SK-N-MC (cell line): ENCODE data around the gene DCAF8.

ENCODE experiments used
- DNase-seq: peaks from one replicate; pipeline ENCODE4 v3.0.0-alpha.2; 2011; ENCODE audit warnings: low read depth, low spot score
- H3K27ac ChIP-seq: fragments of 200-600 bp; sonication (generic); 2 replicates; pipeline ENCODE4 v1.5.1; 2016; ENCODE audit warnings: mixed run types
- H3K36me3 ChIP-seq: fragments of 200-600 bp; sonication (generic); 2 replicates; pipeline ENCODE4 v1.6.1; 2017; ENCODE audit warnings: antibody characterized with exemption, low read length, mixed read lengths; ENCODE audit not compliant: insufficient read depth
- H3K4me3 ChIP-seq: fragments of 200-600 bp; sonication (generic); 2 replicates; pipeline ENCODE4 v1.5.1; 2016
- H3K9ac ChIP-seq: fragments of 200-600 bp; sonication (generic); 2 replicates; pipeline ENCODE4 v1.8.0; 2017; ENCODE audit warnings: mixed run types, mixed read lengths; ENCODE audit not compliant: insufficient read length
- H3K9me3 ChIP-seq: fragments of 200-600 bp; sonication (generic); 2 replicates; pipeline ENCODE4 v1.6.1; 2017; ENCODE audit warnings: low read depth, mild to moderate bottlenecking, antibody characterized with exemption, low read length, moderate library complexity, mixed read lengths
- EZH2 ChIP-seq: fragments of 200-600 bp; sonication (generic); IDR thresholded peaks from one replicate; pipeline ENCODE4 v1.6.1; 2017; ENCODE audit warnings: antibody characterized with exemption
- FOXP2 ChIP-seq: optimal IDR thresholded peaks from 2 replicates; pipeline ENCODE3; 2011; ENCODE audit warnings: mild to moderate bottlenecking, moderate library complexity; ENCODE audit not compliant: insufficient read depth; ENCODE audit errors: extremely low read length, control extremely low read depth
- POLR2AphosphoS5 ChIP-seq: IDR thresholded peaks from 2 replicates; pipeline ENCODE4 v1.6.1; 2012; ENCODE audit warnings: mild to moderate bottlenecking, low read depth, low read length, borderline replicate concordance

Gene DCAF8

DNA sequence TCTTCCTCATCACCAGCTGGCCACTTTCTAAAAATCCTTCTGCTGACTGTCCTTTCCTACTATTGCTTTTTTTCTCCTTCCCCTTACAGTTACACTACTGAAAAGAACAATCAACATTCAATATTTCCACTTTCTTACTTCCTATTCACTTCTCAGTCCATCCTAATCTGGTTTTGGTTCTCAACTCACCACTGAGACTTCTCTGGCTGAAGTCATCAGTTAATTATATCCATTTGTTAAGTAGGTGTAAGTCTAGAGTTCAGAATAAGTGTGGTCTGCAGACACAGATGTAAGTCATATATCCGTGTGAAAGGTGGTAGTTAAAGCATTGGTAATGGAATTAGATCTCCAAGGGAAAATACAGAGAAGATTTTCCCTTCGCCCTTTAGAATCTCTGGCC, 35.7 kb downstream of the DCAF8 start:
- TF ChIP-seq FOXP2 (no peak), EZH2 (no peak), POLR2AphosphoS5 (no peak)
- Histone ChIP-seq H3K27ac (no peak overlapping the region), H3K4me3 (no peak overlapping the region), H3K9me3 (no peaks in the 10 kb centered on the region), H3K36me3 (peaks cover 92% of the 10 kb centered on the region), H3K9ac (no peak overlapping the region)
- DNase-seq: no peak

DNA sequence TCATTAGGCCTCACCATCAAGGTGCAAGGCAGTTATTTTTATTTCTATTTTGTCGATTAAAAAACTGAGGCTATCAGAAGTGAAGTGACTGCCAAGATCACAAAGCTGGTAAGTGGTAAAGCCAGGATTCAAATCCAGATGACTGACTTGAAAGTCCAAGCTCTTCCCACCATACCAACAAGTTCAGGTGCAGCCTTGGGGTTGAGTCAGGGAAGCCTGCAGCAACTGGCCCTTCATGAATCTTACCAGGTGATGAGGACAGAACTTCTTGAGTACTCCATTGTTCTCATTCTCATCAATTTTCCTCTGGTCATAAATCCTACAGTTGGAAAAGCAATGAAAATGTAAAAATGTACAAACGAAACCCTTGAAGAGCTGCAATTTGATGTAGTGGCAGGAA, 37.0 kb downstream of the DCAF8 start:
- Histone ChIP-seq H3K9me3 (no peaks in the 10 kb centered on the region), H3K4me3 (no peak overlapping the region), H3K36me3 (peaks cover 94% of the 10 kb centered on the region), H3K9ac (no peak overlapping the region), H3K27ac (no peak overlapping the region)
- no peak for DNase-seq
- TF ChIP-seq POLR2AphosphoS5 (no peak), FOXP2 (no peak), EZH2 (no peak)

DNA sequence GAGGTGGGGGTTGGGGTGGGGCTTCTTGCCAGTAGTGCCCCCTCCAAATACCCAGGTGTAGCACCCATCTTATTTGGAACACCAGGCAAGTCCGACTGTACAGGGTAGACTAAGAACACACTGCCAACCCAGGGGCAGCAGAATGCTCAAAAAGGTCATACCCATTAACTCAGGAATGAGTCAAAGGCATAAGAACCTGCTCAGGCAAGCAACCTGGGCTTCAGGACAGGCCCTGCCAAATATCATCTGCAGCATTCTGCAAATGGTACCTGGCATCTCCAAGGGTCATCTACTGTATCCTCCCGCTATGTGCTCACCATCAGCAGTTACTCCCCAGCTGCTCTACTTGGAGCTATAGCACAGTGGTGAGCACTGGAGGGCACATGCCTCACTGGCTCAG, 37.7 kb downstream of the DCAF8 start:
- Histone ChIP-seq H3K36me3 (peaks cover 94% of the 10 kb centered on the region), H3K9me3 (no peaks in the 10 kb centered on the region), H3K4me3 (no peak overlapping the region), H3K9ac (no peak overlapping the region), H3K27ac (no peak overlapping the region)
- no peak for TF ChIP-seq POLR2AphosphoS5
- DNase-seq: no peak

DNA sequence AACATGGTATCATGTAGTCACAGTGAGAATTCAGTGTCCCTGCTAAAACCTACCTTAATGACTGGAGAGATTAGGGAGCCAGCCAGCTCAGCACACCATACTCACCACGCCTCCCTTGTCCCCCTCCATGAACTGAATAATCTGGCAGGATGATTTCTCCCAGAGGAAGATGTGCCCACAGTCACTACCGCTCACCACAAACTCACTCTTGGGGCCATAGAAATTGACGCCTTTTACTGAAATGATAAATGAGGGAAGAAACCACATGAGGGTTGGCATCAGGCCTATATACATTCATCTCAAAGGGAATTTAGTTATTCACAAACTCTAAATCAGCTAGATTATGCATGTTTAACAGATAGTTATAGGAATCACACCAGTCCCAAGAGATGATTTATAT, 39.8 kb downstream of the DCAF8 start:
- Histone ChIP-seq H3K36me3 (peaks cover 99% of the 10 kb centered on the region), H3K9me3 (no peaks in the 10 kb centered on the region), H3K9ac (no peak overlapping the region), H3K4me3 (no peak overlapping the region), H3K27ac (no peak overlapping the region)
- TF ChIP-seq POLR2AphosphoS5 (no peak), FOXP2 (no peak), EZH2 (no peak)
- DNase-seq: no peak

DNA sequence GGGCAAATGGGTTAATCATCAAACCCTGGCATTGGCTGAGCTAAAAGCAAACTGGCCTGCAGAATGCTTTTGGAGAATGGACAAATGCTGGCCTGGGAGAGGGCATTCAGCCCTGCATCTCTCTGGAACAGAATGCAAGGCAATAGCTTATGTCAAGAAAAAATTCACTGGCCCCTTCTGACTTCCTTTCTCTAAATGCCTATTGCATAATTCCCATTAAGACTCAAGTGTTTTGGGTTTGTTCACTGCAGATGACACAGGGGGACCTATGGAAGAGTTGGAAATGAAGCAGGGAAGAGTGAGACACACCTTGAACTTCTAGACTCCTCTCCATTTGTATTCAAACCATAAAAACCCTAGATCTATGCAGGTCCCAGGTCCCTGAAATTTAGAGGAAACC, 41.3 kb downstream of the DCAF8 start:
- Histone ChIP-seq H3K4me3 (no peak overlapping the region), H3K27ac (no peak overlapping the region), H3K9ac (no peak overlapping the region), H3K9me3 (no peaks in the 10 kb centered on the region), H3K36me3 (peaks cover 97% of the 10 kb centered on the region)
- TF ChIP-seq EZH2 (no peak), POLR2AphosphoS5 (no peak), FOXP2 (no peak)
- DNase-seq: no peak

GRCh38 chr1:160220301-160220700, 42.0 kb downstream of the DCAF8 start:
- no peak overlapping the region for H3K4me3 ChIP-seq
- no peak overlapping the region for H3K9ac ChIP-seq
- H3K36me3 ChIP-seq: peaks cover 98% of the 10 kb centered on the region
- no peak for TF ChIP-seq POLR2AphosphoS5
- no peak for TF ChIP-seq EZH2
- TF ChIP-seq FOXP2: no peak
- H3K27ac ChIP-seq: no peak overlapping the region
- no peak for DNase-seq
- no peaks in the 10 kb centered on the region for H3K9me3 ChIP-seq

DNA sequence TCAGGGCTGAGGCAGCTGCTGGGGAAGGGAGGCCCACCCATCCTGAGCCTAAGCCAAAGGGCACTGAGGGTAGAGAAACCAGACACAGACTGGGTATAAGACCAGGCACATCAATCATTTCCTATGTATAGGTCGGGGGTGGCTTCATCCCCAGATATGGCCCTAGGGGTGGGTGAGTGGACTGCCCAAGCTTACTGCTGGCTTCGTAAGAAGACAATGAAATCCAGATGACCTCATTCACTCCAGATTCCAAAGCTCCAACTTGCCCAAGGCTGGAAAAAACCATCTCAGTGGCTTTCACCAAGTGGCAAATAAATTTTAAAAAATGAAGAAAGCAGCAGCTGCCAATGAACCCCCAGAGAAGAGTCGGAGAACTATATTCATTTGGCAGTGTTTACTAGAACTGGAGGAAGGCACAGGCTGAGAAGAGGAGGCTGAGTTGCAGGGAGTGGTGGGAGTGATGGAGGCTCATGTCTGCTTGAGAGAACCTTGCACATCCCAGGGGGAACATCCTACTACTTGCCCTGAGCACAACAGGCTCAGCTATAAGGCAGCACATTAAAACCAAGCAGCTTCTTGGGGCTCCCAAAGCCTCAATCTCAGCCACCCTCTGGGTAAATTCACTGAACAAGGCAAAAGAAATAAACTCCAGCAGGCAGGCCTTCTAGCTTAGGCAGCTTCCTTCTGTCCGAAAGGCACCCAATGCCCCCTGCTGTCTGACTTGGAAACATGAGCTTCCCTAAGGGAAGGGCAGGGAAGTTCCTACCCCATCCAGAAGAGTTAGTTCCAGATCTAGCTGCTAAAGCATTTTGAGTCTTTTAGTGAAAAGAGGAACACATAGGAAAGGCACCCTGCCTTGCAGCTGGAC, 43.1 kb downstream of the DCAF8 start:
- no peak overlapping the region for H3K27ac ChIP-seq
- no peak for TF ChIP-seq EZH2
- no peak for TF ChIP-seq FOXP2
- TF ChIP-seq POLR2AphosphoS5: no peak
- H3K4me3 ChIP-seq: no peak overlapping the region
- H3K36me3 ChIP-seq: peaks cover 98% of the 10 kb centered on the region
- H3K9ac ChIP-seq: no peak overlapping the region
- no peak for DNase-seq
- no peaks in the 10 kb centered on the region for H3K9me3 ChIP-seq

DNA sequence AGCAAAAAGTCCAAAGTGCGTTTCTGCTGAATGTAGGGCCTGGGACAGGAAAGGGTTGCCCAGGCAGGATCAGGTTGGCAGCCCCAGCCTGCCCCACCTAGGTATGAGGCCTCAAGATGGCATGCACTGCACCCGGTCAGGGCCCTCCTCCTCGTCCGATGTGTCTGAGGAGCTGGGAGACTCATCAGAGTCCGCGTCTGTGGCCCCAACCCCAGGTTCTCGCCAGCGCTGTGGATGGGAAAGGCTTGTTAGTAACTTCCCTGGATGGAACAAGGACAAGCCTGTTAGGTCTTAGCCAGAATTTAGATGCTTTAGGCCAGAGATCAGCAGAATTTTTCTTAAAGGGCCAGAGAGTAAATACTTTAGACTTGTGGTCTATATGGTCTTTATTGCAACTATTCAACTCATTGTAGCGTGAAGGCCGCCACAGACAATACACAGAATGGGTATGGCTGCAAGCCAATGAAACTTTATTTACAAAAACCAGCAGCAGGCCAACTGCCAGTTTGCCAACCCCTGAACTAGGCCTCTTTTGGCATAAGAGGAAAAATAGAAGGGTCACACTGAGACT, 44.8 kb downstream of the DCAF8 start:
- H3K36me3 ChIP-seq: peaks cover 95% of the 10 kb centered on the region
- H3K27ac ChIP-seq: no peak overlapping the region

GRCh38 chr1:160216301-160216700, 46.0 kb downstream of the DCAF8 start:
- Histone ChIP-seq H3K4me3 (no peak overlapping the region), H3K27ac (no peak overlapping the region), H3K36me3 (peaks cover 91% of the 10 kb centered on the region), H3K9me3 (no peaks in the 10 kb centered on the region), H3K9ac (no peak overlapping the region)
- DNase-seq: no peak
- TF ChIP-seq FOXP2 (no peak), EZH2 (no peak), POLR2AphosphoS5 (no peak)

More for the DNA sequence above, 44.8 kb downstream of the DCAF8 start:
- no peak overlapping the region for H3K4me3 ChIP-seq
- H3K9ac ChIP-seq: no peak overlapping the region
- no peaks in the 10 kb centered on the region for H3K9me3 ChIP-seq
- TF ChIP-seq EZH2: no peak
- no peak for TF ChIP-seq FOXP2
- no peak for TF ChIP-seq POLR2AphosphoS5
- DNase-seq: no peak
